Ramos (cell line): ENCODE results near the gene CLOCK.
"Not testable (repeated sequence)": the region's sequence is repeated elsewhere in the genome, so short reads cannot be mapped to it uniquely, and the experiment has no call there.

ENCODE experiments used
- in situ Hi-C: fragments of 300-500 bp; cut with MboI; formaldehyde crosslinking; loops from one replicate; pipeline ENCODE4 v1.14.3; 2022; ENCODE audit warnings: low sequenced_read_pairs; ENCODE audit not compliant: unreplicated experiment

The CLOCK gene, protein sequence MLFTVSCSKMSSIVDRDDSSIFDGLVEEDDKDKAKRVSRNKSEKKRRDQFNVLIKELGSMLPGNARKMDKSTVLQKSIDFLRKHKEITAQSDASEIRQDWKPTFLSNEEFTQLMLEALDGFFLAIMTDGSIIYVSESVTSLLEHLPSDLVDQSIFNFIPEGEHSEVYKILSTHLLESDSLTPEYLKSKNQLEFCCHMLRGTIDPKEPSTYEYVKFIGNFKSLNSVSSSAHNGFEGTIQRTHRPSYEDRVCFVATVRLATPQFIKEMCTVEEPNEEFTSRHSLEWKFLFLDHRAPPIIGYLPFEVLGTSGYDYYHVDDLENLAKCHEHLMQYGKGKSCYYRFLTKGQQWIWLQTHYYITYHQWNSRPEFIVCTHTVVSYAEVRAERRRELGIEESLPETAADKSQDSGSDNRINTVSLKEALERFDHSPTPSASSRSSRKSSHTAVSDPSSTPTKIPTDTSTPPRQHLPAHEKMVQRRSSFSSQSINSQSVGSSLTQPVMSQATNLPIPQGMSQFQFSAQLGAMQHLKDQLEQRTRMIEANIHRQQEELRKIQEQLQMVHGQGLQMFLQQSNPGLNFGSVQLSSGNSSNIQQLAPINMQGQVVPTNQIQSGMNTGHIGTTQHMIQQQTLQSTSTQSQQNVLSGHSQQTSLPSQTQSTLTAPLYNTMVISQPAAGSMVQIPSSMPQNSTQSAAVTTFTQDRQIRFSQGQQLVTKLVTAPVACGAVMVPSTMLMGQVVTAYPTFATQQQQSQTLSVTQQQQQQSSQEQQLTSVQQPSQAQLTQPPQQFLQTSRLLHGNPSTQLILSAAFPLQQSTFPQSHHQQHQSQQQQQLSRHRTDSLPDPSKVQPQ

DNA sequence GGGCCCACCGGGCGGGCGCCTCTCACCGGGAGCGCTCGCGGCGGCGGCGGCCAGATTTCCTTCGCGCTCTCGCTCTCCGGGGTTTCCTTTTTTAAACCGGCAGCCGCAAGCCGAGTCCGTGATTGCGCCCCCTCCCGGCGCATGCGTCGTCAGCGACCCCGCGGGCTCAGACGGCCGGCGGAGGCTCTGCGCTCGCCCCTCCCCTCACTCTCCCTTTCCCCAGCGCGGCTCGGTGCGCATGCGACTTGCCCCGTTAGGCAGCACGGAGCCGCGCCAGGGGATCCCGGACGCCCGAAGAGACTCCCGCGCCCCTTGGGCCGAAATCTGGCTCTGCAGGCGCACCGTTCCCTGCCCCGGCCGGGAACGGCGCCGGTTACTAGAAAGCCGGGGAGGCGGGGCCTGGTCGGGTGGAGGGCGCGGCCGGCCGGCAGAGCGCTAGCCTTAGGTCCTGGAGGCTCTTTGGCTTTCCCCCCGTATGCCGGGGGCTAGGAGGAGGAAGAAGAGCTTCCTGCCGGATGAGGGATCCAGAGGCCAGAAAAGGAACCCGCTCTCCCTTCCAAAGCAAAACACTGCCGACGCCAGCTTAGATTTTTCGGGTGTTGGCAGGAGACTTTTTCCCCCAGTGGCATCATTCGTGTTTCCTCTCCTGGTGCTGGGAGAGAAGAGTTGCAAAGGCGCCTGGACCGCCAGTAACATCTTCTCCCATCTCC, at the start of gene CLOCK:
TSS of gene CLOCK (minus strand) at position 154 of the 710 bp plus-strand sequence. CDS start 64,124 bp downstream, outside the sequence.
- in situ Hi-C loops, result no loop called here

DNA sequence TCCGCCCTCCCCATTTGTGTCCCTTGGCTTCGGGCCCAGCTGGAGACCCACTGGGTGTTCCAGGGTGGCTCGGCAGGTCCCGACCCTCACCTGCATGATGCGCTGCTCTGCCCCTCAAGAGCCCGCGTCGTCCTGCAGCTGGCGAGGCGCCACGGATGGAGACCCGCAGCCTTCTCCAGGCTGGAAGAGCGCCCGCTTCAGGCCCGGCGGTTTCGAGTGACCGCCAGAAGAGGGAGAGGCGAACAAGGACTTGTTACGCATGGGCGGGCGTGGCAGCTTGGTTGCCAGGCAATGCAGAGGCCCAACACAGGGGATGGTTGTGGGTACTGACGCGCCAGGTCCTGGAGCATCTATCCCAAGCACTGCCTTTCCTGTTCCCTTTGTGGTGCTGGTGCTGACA, 45.3 kb upstream of the CLOCK start, which contains the start of gene PDCL2:
TSS of gene PDCL2 (minus strand) at position 232 of the 400 bp plus-strand sequence. CDS start at position 96, 136 bp downstream.
- in situ Hi-C loops, result no loop called here

DNA sequence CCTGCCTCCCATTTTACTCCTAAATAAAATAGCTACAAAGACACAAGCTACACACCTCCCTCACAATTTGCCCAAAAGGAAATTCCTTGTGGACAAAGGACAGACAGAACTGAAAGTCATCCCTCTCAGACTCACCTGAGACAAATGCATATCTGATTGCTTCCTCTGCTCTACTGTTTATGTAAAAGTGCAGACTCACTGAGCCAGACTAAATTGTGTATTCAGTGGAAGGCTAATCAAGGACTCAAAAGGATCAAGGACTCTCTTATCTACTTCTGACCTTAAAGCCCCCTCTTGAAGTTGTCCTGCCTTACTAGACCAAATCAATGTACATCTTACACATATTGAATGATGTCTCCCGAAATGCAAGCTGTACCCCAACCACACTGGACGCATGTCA, 41.5 kb upstream of the CLOCK start:
- in situ Hi-C loops, result no loop called here

DNA sequence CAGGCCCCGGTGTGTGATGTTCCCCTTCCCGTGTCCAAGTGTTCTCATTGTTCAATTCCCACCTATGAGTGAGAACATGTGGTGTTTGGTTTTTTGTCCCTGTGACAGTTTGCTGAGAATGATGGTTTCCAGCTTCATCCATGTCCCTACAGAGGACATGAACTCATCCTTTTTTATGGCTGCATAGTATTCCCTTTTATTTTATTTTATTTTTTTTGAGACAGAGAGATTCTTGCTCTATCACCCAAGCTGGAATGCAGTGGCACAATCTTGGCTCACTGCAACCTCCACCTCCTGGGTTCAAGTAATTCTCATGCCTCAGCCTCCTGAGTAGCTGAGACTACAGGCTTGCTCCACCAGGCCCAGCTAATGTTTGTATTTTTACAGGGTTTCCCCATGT, 36.1 kb upstream of the CLOCK start:
- in situ Hi-C loops, result not testable (repeated sequence)

DNA sequence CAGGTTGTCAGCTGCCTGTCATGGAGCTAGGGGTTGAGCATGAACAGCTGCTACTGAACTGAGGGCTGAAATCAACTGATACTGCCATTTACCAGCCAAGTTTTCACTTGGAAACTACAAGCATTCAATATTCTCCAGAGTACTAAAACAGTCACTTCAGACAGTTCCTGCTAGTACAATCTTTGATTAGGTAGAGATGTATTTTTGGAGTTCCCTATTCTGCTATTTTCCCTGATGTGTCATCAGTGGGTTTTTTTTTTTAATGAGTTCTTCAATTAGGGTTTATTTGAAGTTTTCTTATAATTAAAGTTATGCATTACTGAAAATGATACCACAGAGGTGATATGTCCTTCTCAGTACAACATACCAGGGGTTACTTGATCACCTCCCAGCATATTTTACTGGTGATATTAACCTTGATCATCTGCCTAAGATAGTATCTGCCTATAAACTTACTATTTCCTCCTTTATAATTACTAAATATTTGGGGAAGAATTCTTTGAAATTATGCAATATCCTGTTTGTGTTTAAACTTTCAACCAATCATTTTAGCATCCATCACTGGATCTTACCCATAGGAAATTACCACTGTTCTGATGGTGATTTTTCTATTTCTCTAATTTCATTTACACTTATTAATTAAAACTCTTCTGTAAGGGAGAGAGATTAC, 31.8 kb upstream of the CLOCK start:
- in situ Hi-C loops, result no loop called here

DNA sequence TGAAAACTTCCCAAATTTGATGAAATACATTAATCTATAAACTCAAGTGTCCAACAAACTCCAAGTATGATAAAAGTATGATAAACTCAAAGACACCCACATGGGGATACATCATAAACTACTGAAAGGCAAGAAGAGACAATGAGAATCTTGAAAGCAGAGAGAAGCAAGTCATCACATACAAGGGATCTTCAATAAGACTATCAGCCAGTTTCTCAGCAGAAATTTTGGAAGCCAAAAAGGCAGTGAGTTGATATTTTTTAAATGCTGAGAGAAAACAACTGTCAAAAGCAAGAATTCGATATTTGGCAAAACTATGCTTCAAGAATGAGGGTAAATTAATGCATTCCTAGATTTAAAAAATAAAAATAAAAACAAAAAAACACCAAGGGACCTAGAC, 28.8 kb upstream of the CLOCK start:
- in situ Hi-C loops, result no loop called here

DNA sequence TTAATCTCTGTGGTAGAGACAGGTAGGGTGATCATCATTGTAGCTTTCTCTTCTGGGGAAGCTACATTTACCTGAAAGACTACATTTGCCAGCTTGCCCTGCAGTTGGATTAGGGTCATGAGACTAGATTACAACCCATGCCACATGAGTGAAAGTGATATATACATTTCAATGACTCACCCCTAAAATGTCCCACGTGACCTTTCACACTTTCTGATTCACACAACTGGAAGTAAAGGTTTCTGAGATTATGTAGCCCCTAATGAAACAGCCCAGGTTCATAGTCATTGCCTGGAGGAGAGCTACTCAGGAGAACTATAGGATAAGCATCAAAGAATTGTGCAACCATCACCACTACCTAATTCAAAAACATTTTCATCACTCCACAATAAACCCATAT, 27.5 kb upstream of the CLOCK start:
- in situ Hi-C loops, result no loop called here

DNA sequence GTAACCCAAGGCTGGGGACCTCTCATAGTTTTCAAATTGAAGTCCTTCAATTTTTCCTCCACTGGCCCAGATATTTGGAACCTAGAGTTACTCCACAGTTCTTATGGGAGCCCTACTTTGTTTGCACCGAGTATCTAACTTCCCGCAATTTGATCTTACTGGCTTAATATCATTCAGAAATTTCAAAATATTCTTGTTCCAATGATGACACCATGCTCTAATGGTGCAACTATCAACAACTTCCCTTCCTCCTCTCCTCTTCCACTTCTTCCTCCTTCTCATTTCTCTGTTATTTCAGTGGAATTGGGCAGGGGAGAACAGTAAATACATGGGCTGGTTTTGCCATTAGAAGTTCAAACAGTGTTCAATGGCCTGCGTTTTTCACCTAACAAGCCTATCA, 25.1 kb upstream of the CLOCK start:
- in situ Hi-C loops, result no loop called here

DNA sequence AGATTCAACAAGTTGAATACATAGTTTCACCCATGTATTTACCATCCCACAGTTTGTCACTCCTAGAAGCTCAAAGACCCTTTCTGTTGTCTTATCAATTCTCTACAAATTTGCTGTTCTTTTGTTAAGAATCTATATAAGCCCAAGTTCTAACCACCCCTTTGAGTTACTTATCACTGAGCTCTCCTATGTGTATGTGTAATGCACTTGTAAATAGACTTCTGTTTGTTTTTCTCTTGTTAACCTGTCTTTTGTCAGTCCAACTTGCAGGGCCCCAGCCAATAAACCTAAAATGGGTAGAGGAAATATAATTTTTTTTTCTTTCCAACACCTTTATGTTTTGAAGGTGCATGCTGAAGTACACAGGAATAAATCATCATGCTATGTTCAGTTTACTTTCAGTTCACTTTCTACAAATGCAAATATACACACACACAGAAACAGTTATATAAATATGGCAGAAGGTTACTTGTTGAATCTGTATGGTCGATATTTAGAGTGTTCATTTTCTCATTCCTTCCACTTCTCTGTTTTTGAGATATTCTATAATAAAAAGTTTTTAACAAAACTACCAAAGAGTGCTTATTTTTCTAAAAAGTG, 22.3 kb upstream of the CLOCK start:
- in situ Hi-C loops, result no loop called here

DNA sequence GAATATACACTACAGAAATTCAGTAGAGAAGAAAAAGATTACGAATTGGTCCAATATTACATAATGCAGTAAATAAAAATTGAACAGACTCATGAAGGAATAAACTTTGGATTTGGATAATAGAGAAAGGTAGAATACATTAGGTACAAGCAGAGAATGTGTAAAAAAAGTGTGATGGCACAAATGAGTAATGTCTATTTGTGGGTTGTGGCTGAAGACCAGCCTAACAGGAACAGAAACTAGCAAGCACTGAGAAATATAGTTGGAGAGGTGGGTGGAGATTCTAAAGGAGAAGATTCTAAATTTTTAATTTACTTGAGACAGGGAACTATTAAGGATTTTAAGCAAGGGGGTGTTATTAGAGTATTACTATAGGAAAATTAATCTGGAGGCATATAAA, 15.2 kb upstream of the CLOCK start:
- in situ Hi-C loops, result no loop called here

DNA sequence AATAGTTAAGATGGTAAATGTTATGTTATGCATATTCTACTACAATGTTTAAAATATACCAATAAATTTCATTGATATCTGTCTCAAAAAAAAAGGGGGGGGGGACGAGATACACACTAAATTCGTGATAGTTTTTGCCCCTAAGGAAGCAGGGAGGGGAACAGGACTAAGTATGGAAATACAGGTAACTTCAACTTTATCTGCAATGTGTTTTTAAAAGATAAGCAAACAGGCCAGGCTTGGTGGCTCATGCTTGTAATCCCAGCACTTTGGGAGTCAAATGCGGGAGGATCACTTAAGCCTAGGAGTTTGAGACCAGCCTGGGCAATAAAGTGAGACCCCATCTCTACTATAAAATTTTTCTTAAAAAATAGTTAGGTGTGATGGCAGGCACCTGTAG, 13.4 kb upstream of the CLOCK start:
- in situ Hi-C loops, result no loop called here

DNA sequence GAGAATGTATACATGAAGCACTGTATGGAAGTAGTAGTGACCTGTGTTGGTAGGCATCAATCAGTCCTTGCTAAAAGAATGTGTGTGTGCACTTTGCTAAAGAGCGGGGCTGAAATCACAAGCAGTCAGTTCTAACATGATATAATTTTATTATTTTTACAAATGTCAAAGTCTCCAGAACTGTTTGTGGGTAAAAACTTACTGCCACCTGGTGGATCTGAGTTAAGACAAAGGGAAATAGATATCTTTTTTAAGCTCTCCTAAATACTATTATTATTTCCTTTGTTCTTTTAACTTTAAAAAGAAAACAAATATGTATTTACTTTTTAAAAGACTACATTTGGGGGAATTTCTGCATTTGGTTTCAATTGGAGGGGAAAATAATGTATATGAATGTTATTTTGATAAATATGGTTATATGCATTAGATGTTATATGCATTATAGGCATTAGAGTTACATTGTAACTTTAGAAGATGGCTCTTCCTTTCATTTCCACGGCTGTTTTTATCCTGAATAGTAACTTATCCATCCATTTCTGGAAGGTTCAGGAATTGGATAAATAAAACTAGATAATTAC, 7.8 kb upstream of the CLOCK start:
- in situ Hi-C loops, result loop anchor here (10.0 kb wide), 1 partner anchor 200 kb away; no protein-coding TSS in a partner anchor

DNA sequence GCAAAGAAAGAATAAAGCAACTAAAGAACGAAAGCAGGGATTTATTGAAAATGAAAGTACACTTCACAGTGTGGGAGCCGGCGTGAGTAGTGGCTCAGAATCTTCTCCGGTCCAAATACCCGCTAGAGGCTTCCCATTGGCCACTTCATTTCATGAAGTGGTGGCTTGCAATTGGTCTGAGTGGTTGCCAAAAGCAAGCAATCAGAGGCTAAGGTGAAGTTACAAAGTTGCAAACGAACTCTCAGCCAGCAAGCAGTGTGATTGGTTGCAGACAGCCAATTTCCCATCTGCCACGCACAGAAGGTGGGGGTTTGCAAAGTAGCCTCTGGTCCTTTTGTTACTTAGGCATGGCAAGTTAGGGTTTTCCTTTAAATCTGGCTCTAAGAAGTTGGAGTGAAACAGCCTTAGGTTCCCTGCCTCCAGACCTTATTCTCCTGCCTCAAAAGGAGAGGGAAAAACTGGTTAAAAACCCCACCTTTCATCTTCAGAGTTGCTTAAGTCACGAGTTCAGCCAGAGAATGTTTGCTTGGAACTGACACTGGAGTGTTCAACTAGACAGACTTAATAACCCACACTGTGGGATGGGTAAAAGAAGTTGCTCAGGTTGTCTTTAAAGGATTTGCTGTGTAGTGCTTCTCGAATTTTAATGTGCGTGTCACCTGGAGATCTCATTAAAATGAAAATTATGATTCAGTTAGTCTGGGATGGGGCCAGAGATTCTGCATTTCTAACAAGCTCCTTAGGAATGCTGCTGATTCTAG, 6.9 kb upstream of the CLOCK start:
- in situ Hi-C loops, result loop anchor here (10.0 kb wide), 1 partner anchor 199 kb away; no protein-coding TSS in a partner anchor

DNA sequence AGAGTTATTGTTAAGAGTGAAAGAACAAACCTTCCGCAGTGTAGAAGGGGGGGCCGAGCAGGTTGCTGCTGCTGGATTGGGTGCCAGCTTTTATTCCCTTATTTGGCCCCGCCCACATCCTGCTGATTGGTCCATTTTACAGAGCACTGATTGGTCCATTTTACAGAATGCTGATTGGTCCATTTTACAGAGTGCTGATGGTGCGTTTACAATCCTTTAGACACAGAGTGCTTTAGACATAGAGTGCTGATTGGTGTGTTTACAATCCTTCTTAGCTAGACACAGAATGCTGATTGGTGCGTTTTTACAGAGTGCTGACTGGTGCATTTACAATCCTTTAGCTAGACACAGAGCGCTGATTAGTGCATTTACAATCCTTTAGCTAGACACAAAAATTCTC, 5.3 kb upstream of the CLOCK start:
- in situ Hi-C loops, result loop anchor here (10.0 kb wide), 1 partner anchor 197 kb away; no protein-coding TSS in a partner anchor

DNA sequence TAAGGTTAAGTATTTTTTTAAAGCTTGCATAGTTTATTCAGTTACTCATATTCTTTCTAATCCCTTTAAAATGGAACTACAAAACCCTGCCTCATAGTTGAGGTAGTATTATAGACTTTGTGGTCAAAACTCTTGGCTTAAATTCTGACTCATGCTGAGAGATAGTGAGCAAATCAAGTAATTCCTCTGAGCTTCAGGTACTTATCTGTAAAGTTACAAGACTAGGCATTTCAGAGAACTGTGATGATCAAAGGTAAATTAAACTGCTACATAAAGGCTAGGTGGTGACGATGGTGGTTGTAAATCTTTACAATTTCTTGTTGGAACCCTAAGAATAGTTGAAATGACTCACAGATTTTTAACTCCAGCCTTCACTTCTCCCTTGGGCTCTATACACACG, 3.2 kb upstream of the CLOCK start:
- in situ Hi-C loops, result loop anchor here (10.0 kb wide), 1 partner anchor 195 kb away; no protein-coding TSS in a partner anchor

DNA sequence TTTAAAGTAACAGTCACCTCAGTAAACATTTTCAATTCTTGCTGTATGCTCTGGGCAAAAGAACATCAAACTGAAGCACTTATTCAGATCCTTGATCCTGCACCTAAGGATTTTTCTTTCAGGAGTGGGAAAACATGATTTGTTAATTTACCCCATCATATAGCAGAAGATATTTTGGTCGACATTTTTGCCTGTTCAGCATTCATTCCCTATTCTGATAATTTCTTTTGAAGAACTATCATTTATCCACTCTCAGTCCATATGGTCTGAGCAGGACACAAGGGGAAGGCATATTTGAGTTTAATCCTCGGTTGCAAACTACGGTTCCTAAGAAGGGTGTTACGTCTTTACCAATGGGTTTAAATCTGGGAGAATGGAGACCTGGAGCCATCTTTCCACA, 1.2 kb upstream of the CLOCK start:
- in situ Hi-C loops, result no loop called here

DNA sequence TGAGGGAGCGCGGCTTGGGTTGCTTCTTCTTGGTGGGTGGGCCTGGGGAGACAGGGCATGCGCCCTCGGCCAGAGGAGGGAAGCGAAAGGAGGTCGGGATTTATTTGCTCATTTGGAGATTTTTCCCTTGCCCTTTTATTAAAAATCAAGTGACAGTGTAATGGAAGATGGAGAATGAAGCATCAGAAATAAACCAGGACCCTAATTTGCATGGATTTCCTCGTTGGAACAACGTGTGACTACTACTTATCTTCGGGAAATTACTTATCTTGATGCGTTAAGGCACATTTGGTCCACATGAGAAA, 709 bp upstream of the CLOCK start:
- in situ Hi-C loops, result no loop called here

DNA sequence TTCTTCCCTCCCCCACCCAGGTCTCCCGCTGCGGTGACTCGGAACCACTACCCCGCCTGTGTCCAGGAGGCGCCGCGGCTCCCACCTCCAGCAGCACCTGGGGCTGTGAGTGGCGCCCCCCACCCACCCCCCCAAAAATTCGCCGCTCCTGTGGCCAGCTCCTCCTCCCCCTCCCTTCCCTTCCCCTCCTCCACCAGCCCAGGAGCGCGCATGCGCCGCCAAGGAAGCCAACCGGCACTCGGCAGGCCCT, 278 bp downstream of the CLOCK start:
- in situ Hi-C loops, result no loop called here
